DND-41 (cell line): Measurements from ENCODE around the gene AKAP13.
"Not testable (repeated sequence)": the region's sequence is repeated elsewhere in the genome, so short reads cannot be mapped to it uniquely, and the experiment has no call there.

ENCODE experiments used
- ATAC-seq: fragments of 200-7000 bp; cut with Tn5 transposase; 3 replicates; pipeline ENCODE4 v1.9.1; 2021; ENCODE audit warnings: low read depth; ENCODE audit not compliant: insufficient read depth
- DNase-seq: peaks from one replicate; pipeline ENCODE4 v3.0.0-alpha.2; 2020
- H2AFZ ChIP-seq: 2 replicates; pipeline ENCODE4 v1.6.0; 2012; ENCODE audit warnings: low read depth, low read length
- H3K27ac ChIP-seq: 2 replicates; pipeline ENCODE4 v1.5.1; 2012; ENCODE audit warnings: low read length, inconsistent platforms
- H3K27me3 ChIP-seq: fragments of 200-600 bp; sonication (generic); 2 replicates; pipeline ENCODE4 v1.6.0; 2012; ENCODE audit warnings: low read length, mild to moderate bottlenecking, inconsistent platforms; ENCODE audit not compliant: insufficient read depth, poor library complexity
- H3K36me3 ChIP-seq: 2 replicates; pipeline ENCODE4 v1.5.1; 2012; ENCODE audit warnings: low read length, inconsistent platforms; ENCODE audit not compliant: insufficient read depth
- H3K4me1 ChIP-seq: 2 replicates; pipeline ENCODE4 v1.5.1; 2012; ENCODE audit warnings: mild to moderate bottlenecking, low read length; ENCODE audit not compliant: insufficient read depth
- H3K4me2 ChIP-seq: 2 replicates; pipeline ENCODE4 v1.6.0; 2012; ENCODE audit warnings: mild to moderate bottlenecking, moderate library complexity, low read length, inconsistent platforms; ENCODE audit not compliant: insufficient read depth
- H3K4me3 ChIP-seq, 2 experiments: fragments of 200-600 bp in 1 of 2; shearing (Covaris generic) in 1 of 2; 2 replicates each; pipeline ENCODE4 v1.5.1; 2012 to 2016; ENCODE audit warnings: inconsistent platforms in 2 of 2, low read length in 2 of 2, mild to moderate bottlenecking in 2 of 2, low read depth in 1 of 2, moderate library complexity in 1 of 2
- H3K79me2 ChIP-seq: 2 replicates; pipeline ENCODE4 v1.6.0; 2012; ENCODE audit warnings: low read length, inconsistent platforms; ENCODE audit not compliant: insufficient read depth
- H3K9ac ChIP-seq: 2 replicates; pipeline ENCODE4 v1.6.0; 2012; ENCODE audit warnings: low read depth, mild to moderate bottlenecking, inconsistent platforms, low read length, moderate library complexity
- H3K9me3 ChIP-seq: 2 replicates; pipeline ENCODE4 v1.5.1; 2012; ENCODE audit warnings: low read length, moderate library complexity, mild to moderate bottlenecking, inconsistent platforms; ENCODE audit not compliant: insufficient read depth, severe bottlenecking
- H4K20me1 ChIP-seq: 2 replicates; pipeline ENCODE4 v1.6.0; 2012; ENCODE audit warnings: low read length; ENCODE audit not compliant: insufficient read depth
- EZH2 ChIP-seq: IDR thresholded peaks from 3 replicates; pipeline ENCODE4 v1.6.1; 2012; ENCODE audit warnings: borderline replicate concordance, low read depth, mild to moderate bottlenecking, moderate library complexity, low read length, inconsistent platforms; ENCODE audit not compliant: severe bottlenecking
- TF ChIP-seq, protein P1 (sequence below): IDR thresholded peaks from 2 replicates; pipeline ENCODE4 v1.5.1; 2012; ENCODE audit warnings: borderline replicate concordance, low read length, moderate library complexity, mild to moderate bottlenecking; ENCODE audit not compliant: poor library complexity, severe bottlenecking; ENCODE audit errors: extremely low read depth

The AKAP13 gene

GRCh38 chr15:85336880-85337279 lies 43.5 kb upstream of the AKAP13 start:
- no peaks in the 10 kb centered on the region for H3K9me3 ChIP-seq
- DNase-seq, result no peak
- H3K4me3 ChIP-seq, result no peak overlapping the region
- no peak for TF ChIP-seq EZH2
- TF ChIP-seq, protein P1, sequence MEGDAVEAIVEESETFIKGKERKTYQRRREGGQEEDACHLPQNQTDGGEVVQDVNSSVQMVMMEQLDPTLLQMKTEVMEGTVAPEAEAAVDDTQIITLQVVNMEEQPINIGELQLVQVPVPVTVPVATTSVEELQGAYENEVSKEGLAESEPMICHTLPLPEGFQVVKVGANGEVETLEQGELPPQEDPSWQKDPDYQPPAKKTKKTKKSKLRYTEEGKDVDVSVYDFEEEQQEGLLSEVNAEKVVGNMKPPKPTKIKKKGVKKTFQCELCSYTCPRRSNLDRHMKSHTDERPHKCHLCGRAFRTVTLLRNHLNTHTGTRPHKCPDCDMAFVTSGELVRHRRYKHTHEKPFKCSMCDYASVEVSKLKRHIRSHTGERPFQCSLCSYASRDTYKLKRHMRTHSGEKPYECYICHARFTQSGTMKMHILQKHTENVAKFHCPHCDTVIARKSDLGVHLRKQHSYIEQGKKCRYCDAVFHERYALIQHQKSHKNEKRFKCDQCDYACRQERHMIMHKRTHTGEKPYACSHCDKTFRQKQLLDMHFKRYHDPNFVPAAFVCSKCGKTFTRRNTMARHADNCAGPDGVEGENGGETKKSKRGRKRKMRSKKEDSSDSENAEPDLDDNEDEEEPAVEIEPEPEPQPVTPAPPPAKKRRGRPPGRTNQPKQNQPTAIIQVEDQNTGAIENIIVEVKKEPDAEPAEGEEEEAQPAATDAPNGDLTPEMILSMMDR, result no peak
- no peaks in the 10 kb centered on the region for H4K20me1 ChIP-seq
- no peak overlapping the region for H3K27ac ChIP-seq
- no peaks in the 10 kb centered on the region for H3K27me3 ChIP-seq
- peaks cover 2% of the 10 kb centered on the region for H3K4me1 ChIP-seq
- no peaks in the 10 kb centered on the region for H3K36me3 ChIP-seq
- no peak for ATAC-seq
- H3K79me2 ChIP-seq, result no peaks in the 10 kb centered on the region
- H3K9ac ChIP-seq, result no peak overlapping the region
- H3K4me2 ChIP-seq, result no peak overlapping the region
- H2AFZ ChIP-seq, result no peak overlapping the region

- Histone ChIP-seq H3K9ac (no peak overlapping the region), H3K9me3 (no peaks in the 10 kb centered on the region), H3K4me1 (no peaks in the 10 kb centered on the region), H3K4me2 (no peak overlapping the region), H3K27ac (no peak overlapping the region), H3K79me2 (no peaks in the 10 kb centered on the region), H2AFZ (no peak overlapping the region), H3K27me3 (no peaks in the 10 kb centered on the region), H4K20me1 (no peaks in the 10 kb centered on the region), H3K36me3 (no peaks in the 10 kb centered on the region), H3K4me3 (no peak overlapping the region)
- DNase-seq, result no peak
- TF ChIP-seq EZH2, result no peak
- TF ChIP-seq, protein P1, result no peak
- ATAC-seq, result no peak
Observed at GRCh38 chr15:85337425-85338074, 42.9 kb upstream of the AKAP13 start.

- no peak overlapping the region for H2AFZ ChIP-seq
- H3K36me3 ChIP-seq, result no peaks in the 10 kb centered on the region
- no peak overlapping the region for H3K27ac ChIP-seq
- H3K4me2 ChIP-seq, result no peak overlapping the region
- no peaks in the 10 kb centered on the region for H3K79me2 ChIP-seq
- no peaks in the 10 kb centered on the region for H3K9me3 ChIP-seq
- no peak overlapping the region for H3K4me3 ChIP-seq
- no peak overlapping the region for H3K9ac ChIP-seq
- H3K4me1 ChIP-seq, result no peaks in the 10 kb centered on the region
- DNase-seq (no peak), ATAC-seq (no peak)
- H4K20me1 ChIP-seq, result no peaks in the 10 kb centered on the region
- TF ChIP-seq, protein P1, result no peak
- H3K27me3 ChIP-seq, result no peaks in the 10 kb centered on the region
Observed at GRCh38 chr15:85340321-85340665, 40.1 kb upstream of the AKAP13 start.

DNA sequence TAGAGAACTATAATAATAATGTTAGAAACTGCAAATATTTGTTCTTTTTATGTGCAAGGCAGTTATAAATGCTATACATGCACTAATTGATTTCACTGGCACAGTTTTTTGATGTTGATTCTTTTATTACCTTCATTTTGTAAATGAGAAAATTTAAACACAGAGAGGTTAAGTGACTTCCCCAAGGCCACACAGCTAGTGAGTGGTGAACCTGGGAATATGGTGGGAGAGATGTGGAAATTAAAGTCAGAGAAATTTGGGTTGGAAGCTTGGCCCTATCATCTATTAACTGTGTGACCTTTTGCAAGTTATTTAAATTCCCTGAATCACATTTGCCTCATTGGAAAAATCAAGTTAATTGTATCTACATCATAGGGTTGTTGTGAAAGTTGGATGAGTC lies 39.6 kb upstream of the AKAP13 start:
- H3K27ac ChIP-seq, result no peak overlapping the region
- H3K27me3 ChIP-seq, result no peaks in the 10 kb centered on the region
- H3K4me1 ChIP-seq, result no peaks in the 10 kb centered on the region
- H3K9me3 ChIP-seq, result no peaks in the 10 kb centered on the region
- H3K79me2 ChIP-seq, result no peaks in the 10 kb centered on the region
- H3K4me2 ChIP-seq, result no peak overlapping the region
- ATAC-seq (no peak), DNase-seq (no peak)
- TF ChIP-seq, protein P1, result no peak
- no peak for TF ChIP-seq EZH2
- H2AFZ ChIP-seq, result no peak overlapping the region
- H3K4me3 ChIP-seq, result no peak overlapping the region
- no peak overlapping the region for H3K9ac ChIP-seq
- no peaks in the 10 kb centered on the region for H3K36me3 ChIP-seq
- H4K20me1 ChIP-seq, result no peaks in the 10 kb centered on the region

DNA sequence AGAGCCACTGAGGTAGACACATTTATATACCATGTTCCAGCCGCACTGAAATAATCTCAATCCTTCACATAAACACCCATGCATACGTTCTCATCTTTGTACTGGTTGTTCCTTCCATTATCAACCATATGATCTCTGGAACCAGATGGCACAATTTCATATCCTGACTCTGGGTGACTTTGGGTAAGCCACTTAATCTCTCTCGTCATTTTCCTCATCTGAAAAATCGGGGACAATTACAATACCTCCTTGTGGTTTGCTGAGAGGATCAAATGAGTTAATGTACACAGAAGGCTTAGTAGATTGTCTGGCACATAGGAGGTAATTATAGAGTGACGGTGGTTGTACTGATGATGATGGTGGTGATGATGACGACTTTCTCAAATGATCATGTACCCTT lies 38.2 kb upstream of the AKAP13 start:
- not testable (repeated sequence) for H3K79me2 ChIP-seq, H3K27ac ChIP-seq, ATAC-seq

More for the DNA sequence above, 38.2 kb upstream of the AKAP13 start:
- DNase-seq, H2AFZ ChIP-seq, H3K9me3 ChIP-seq, H3K9ac ChIP-seq, H4K20me1 ChIP-seq, H3K36me3 ChIP-seq, H3K4me1 ChIP-seq, H3K4me2 ChIP-seq, H3K27me3 ChIP-seq, H3K4me3 ChIP-seq: not testable (repeated sequence)
